ENCODE measurements around the gene DYRK1A.

DNA sequence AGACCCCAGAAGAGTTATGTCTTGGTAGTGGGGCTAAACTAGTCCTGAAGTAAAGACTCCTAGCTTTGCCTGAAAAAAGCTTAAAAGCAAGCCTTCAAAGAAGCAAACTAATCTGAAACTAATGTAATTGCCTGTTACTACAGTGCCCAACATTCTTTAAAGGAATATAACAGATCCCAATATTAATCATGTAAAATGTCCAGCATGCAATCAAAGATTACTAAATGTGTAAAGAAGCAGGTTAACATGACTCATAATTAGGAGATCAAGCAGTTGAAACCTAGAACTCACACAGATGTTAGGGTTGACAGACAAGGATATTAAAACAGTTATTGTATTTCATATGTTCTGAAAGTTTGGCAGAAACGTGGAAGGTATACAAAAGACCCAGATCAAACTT, 17.8 kb downstream of the DYRK1A start:
- TF ChIP-seq CTCF (conservative IDR thresholded peaks at IDR 0.05; ENCODE audit: low read length) (no peak), EZH2phosphoT487 (IDR thresholded peaks at IDR 0.05; ENCODE audit: borderline replicate concordance) (no peak)
